ENCODE data around the gene PDLIM5.

The PDLIM5 gene, protein sequence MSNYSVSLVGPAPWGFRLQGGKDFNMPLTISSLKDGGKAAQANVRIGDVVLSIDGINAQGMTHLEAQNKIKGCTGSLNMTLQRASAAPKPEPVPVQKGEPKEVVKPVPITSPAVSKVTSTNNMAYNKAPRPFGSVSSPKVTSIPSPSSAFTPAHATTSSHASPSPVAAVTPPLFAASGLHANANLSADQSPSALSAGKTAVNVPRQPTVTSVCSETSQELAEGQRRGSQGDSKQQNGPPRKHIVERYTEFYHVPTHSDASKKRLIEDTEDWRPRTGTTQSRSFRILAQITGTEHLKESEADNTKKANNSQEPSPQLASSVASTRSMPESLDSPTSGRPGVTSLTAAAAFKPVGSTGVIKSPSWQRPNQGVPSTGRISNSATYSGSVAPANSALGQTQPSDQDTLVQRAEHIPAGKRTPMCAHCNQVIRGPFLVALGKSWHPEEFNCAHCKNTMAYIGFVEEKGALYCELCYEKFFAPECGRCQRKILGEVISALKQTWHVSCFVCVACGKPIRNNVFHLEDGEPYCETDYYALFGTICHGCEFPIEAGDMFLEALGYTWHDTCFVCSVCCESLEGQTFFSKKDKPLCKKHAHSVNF

DNA sequence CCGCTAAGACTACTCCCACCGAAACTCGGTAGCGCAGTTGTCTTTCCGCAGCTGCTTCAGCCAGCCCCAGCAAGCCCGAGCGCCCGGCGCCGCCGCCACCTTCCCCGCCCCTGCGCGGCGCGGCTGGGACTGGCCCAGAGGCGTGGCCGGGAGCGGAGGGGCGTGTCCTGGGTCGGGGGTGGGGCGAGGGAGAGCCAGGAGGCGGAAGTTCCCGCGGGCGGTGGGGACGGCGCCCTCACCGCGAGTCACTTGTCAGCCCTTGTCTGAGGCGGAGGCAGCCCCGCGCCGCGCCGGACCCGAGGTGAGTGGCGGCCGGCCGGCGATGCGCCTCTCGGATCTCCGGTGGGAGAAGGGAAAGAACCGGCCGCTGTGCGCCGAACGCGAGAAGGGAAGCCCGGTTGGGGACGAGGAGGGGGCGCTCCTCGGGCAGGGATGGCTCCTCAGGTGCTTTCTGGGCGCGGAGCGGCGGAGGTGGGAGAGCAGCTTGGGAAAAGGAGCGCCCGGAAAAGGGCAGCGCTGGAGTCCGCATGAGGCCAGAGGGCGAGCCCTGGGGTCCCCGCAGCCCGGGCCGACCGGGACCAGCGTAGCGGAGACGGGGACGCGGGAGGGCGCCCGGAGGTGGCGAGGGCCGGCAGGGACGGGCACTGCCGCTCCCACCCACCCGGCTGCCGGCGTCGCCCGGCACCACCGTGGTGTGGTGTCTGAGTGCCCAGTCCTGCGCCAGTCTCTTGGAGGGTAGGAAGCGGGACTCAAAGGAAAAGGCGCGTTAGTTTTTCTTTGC lies at the start of gene PDLIM5:
TSS of gene PDLIM5 (plus strand) at position 248 of the 781 bp plus-strand sequence. CDS start 3,347 bp downstream, outside the sequence.
- no peak for TF ChIP-seq CEBPB (IDR thresholded peaks at IDR 0.05)
- peak; percentile 35; the same call in 1 of the 2 replicates for TF ChIP-seq TCF12 (IDR thresholded peaks at IDR 0.05; ENCODE audit: low read depth)
- TF ChIP-seq TAF1 (IDR thresholded peaks at IDR 0.05; ENCODE audit: low read depth), result peak; percentile 91
- TF ChIP-seq EGR1 (IDR thresholded peaks at IDR 0.05), result no peak
- no peak for TF ChIP-seq CREB1 (IDR thresholded peaks at IDR 0.05; ENCODE audit: low read depth)
- TF ChIP-seq, protein P1, sequence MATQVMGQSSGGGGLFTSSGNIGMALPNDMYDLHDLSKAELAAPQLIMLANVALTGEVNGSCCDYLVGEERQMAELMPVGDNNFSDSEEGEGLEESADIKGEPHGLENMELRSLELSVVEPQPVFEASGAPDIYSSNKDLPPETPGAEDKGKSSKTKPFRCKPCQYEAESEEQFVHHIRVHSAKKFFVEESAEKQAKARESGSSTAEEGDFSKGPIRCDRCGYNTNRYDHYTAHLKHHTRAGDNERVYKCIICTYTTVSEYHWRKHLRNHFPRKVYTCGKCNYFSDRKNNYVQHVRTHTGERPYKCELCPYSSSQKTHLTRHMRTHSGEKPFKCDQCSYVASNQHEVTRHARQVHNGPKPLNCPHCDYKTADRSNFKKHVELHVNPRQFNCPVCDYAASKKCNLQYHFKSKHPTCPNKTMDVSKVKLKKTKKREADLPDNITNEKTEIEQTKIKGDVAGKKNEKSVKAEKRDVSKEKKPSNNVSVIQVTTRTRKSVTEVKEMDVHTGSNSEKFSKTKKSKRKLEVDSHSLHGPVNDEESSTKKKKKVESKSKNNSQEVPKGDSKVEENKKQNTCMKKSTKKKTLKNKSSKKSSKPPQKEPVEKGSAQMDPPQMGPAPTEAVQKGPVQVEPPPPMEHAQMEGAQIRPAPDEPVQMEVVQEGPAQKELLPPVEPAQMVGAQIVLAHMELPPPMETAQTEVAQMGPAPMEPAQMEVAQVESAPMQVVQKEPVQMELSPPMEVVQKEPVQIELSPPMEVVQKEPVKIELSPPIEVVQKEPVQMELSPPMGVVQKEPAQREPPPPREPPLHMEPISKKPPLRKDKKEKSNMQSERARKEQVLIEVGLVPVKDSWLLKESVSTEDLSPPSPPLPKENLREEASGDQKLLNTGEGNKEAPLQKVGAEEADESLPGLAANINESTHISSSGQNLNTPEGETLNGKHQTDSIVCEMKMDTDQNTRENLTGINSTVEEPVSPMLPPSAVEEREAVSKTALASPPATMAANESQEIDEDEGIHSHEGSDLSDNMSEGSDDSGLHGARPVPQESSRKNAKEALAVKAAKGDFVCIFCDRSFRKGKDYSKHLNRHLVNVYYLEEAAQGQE (IDR thresholded peaks at IDR 0.05; ENCODE audit: low read depth), result no peak
- no peak; the same call in 1 of the 2 replicates for TF ChIP-seq FOXM1 (IDR thresholded peaks at IDR 0.05; ENCODE audit: borderline replicate concordance, low read depth)
- TF ChIP-seq, protein P2, sequence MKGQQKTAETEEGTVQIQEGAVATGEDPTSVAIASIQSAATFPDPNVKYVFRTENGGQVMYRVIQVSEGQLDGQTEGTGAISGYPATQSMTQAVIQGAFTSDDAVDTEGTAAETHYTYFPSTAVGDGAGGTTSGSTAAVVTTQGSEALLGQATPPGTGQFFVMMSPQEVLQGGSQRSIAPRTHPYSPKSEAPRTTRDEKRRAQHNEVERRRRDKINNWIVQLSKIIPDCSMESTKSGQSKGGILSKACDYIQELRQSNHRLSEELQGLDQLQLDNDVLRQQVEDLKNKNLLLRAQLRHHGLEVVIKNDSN (IDR thresholded peaks at IDR 0.05), result 0 out of 2 replicates have a peak, but pooled peaks have one; percentile 29
- TF ChIP-seq YY1 (IDR thresholded peaks at IDR 0.05; ENCODE audit: low read depth), result peak; percentile 42; the same call in 1 of the 2 replicates
- TF ChIP-seq NFIC (IDR thresholded peaks at IDR 0.05), result no peak
- no peak for TF ChIP-seq EP300 (IDR thresholded peaks at IDR 0.05; ENCODE audit: borderline replicate concordance)
- TF ChIP-seq TEAD4 (IDR thresholded peaks at IDR 0.05), result no peak
- TF ChIP-seq, protein P3, sequence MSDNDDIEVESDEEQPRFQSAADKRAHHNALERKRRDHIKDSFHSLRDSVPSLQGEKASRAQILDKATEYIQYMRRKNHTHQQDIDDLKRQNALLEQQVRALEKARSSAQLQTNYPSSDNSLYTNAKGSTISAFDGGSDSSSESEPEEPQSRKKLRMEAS (IDR thresholded peaks at IDR 0.05), result peak; percentile 79
- TF ChIP-seq ZBTB7A (IDR thresholded peaks at IDR 0.05; ENCODE audit: low read depth), result peak; percentile 24; the same call in 1 of the 2 replicates
- TF ChIP-seq RAD21 (IDR thresholded peaks at IDR 0.05; ENCODE audit: low read depth), result 0 out of 2 replicates have a peak, but pooled peaks have one; percentile 1

DNA sequence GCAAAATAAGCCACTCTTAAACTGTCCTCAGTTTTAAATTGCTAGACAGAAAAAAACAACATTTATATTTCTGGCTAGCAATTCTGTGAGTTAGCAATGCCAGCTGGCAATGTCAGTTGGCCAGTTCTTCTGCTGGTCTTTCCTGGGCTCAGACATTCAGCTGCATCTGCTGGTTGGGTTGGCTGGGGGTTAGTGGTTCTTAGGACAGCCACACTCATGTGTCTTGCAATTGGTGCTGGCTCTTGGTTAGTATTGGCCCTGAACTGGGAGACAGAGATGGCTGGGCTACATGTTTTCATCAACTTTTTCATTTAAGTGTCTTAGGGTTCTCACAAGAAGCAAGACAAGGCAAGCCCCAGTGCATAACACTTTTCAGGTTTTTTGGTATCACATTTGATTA lies 48.0 kb upstream of the PDLIM5 start:
- TF ChIP-seq CREB1 (IDR thresholded peaks at IDR 0.05; ENCODE audit: low read depth) (no peak), NFIC (IDR thresholded peaks at IDR 0.05) (no peak), TCF12 (IDR thresholded peaks at IDR 0.05; ENCODE audit: low read depth) (no peak), YY1 (IDR thresholded peaks at IDR 0.05; ENCODE audit: low read depth) (no peak), FOXM1 (IDR thresholded peaks at IDR 0.05; ENCODE audit: borderline replicate concordance, low read depth) (no peak), CEBPB (IDR thresholded peaks at IDR 0.05) (no peak), EP300 (IDR thresholded peaks at IDR 0.05; ENCODE audit: borderline replicate concordance) (no peak), EGR1 (IDR thresholded peaks at IDR 0.05) (no peak), ZBTB7A (IDR thresholded peaks at IDR 0.05; ENCODE audit: low read depth) (no peak), RAD21 (IDR thresholded peaks at IDR 0.05; ENCODE audit: low read depth) (no peak), TEAD4 (IDR thresholded peaks at IDR 0.05) (no peak), TAF1 (IDR thresholded peaks at IDR 0.05; ENCODE audit: low read depth) (no peak)
- TF ChIP-seq, protein P3 (IDR thresholded peaks at IDR 0.05), result no peak
- TF ChIP-seq, protein P1 (IDR thresholded peaks at IDR 0.05; ENCODE audit: low read depth), result no peak
- TF ChIP-seq, protein P2 (IDR thresholded peaks at IDR 0.05), result no peak

DNA sequence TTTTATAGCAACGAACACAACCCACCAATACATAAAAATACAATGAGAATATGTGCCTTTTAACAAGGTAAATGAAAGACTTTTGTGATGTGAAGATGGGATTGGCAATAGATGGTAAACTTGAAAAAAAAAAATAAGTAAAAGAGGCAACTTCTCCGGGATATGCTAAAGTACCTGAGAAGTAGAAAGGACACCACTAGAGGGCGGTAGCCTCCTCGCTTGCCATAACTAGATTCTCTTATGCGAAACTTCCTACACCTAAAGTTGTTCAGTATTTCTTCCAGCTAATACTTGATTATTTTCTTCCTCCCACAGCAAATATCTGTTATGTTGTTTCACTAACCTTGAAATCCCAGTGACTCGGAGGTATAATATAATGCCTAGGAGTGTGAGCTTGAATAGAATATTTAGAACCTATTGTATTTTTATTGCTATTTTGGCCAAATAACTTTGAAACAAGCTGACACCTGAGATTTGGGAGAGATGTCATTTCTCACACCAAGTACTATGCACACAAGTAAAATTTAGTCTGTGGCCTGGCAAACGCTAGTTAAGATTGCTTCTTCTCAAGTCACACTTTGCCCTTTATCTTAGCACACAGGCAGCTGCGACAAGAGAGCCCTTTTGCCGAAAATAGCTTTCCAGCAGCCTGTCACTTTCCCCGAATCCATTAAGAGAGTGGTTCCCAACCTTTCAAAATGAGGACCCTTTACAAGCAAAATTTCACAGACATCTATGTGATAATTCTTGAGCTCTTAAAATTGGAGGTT lies 44.9 kb upstream of the PDLIM5 start:
- TF ChIP-seq YY1 (IDR thresholded peaks at IDR 0.05; ENCODE audit: low read depth), result no peak
- peak; percentile 93 for TF ChIP-seq RAD21 (IDR thresholded peaks at IDR 0.05; ENCODE audit: low read depth)

DNA sequence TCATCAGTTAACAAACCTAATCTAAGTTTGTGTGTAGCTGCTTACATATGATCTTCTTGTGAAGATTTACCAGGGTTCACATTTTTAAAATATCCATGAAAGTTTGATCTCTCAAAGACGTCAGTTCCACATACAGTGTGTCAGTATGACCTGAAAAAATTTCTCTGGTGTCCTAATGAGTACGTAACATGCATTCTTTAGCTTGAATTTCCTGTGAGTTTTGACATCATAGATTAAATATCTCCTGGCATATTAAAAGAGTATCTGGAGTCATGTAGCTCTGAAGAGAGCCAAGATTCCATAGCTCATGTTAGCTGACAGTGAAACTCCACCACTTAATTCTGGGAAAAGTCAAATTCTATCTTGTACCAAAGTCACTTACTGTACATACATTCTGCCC lies 43.9 kb upstream of the PDLIM5 start:
- TF ChIP-seq NFIC (IDR thresholded peaks at IDR 0.05) (no peak), EGR1 (IDR thresholded peaks at IDR 0.05) (no peak), ZBTB7A (IDR thresholded peaks at IDR 0.05; ENCODE audit: low read depth) (no peak), EP300 (IDR thresholded peaks at IDR 0.05; ENCODE audit: borderline replicate concordance) (no peak), TCF12 (IDR thresholded peaks at IDR 0.05; ENCODE audit: low read depth) (no peak), FOXM1 (IDR thresholded peaks at IDR 0.05; ENCODE audit: borderline replicate concordance, low read depth) (no peak), CREB1 (IDR thresholded peaks at IDR 0.05; ENCODE audit: low read depth) (no peak), YY1 (IDR thresholded peaks at IDR 0.05; ENCODE audit: low read depth) (no peak), CEBPB (IDR thresholded peaks at IDR 0.05) (no peak), TEAD4 (IDR thresholded peaks at IDR 0.05) (no peak), TAF1 (IDR thresholded peaks at IDR 0.05; ENCODE audit: low read depth) (no peak)
- TF ChIP-seq, protein P3 (IDR thresholded peaks at IDR 0.05), result no peak
- TF ChIP-seq, protein P2 (IDR thresholded peaks at IDR 0.05), result no peak
